SK-N-SH treated with all-trans-retinoic acid at 6 μM for 48 hours (cell line): ENCODE measurements around the gene PCDH9.

ENCODE experiments used
- ARNTL ChIP-seq: fragments of 450-650 bp; formaldehyde crosslinking; IDR thresholded peaks from 2 replicates; pipeline ENCODE4 v1.5.0; 2020; ENCODE audit warnings: low read depth, mild to moderate bottlenecking, moderate library complexity, borderline replicate concordance
- BACH2 ChIP-seq: fragments of 250-450 bp; sonication (Bioruptor Pico); IDR thresholded peaks from 2 replicates; pipeline ENCODE4 v1.9.0; 2021; ENCODE audit warnings: mild to moderate bottlenecking, borderline replicate concordance
- GLIS3 ChIP-seq: fragments of 250-450 bp; sonication (Bioruptor Pico); IDR thresholded peaks from 2 replicates; pipeline ENCODE4 v1.5.0; 2020; ENCODE audit warnings: mild to moderate bottlenecking, moderate library complexity
- ISL1 ChIP-seq: fragments of 250-450 bp; sonication (Bioruptor Pico); IDR thresholded peaks from 2 replicates; pipeline ENCODE4 v2.1.2; 2022; ENCODE audit warnings: mild to moderate bottlenecking, moderate library complexity
- PATZ1 ChIP-seq: fragments of 250-450 bp; sonication (Bioruptor Pico); IDR thresholded peaks from 2 replicates; pipeline ENCODE4 v1.8.0; 2020; ENCODE audit warnings: mild to moderate bottlenecking, moderate library complexity, borderline replicate concordance
- TCF4 ChIP-seq: fragments of 250-450 bp; sonication (Bioruptor Pico); IDR thresholded peaks from 2 replicates; pipeline ENCODE4 v1.8.0; 2021; ENCODE audit warnings: mild to moderate bottlenecking, moderate library complexity, borderline replicate concordance
- TOX ChIP-seq: fragments of 250-450 bp; sonication (Bioruptor Pico); IDR thresholded peaks from 2 replicates; pipeline ENCODE4 v1.8.0; 2021; ENCODE audit warnings: mild to moderate bottlenecking, moderate library complexity, borderline replicate concordance
- ZFP3 ChIP-seq: fragments of 250-450 bp; sonication (Bioruptor Pico); IDR thresholded peaks from 2 replicates; pipeline ENCODE4 v1.5.0; 2020; ENCODE audit warnings: mild to moderate bottlenecking, moderate library complexity
- ZNF565 ChIP-seq: fragments of 450-650 bp; formaldehyde crosslinking; conservative IDR thresholded peaks from 2 replicates; pipeline ENCODE4 v1.5.0; 2020; ENCODE audit warnings: low read depth, mild to moderate bottlenecking, moderate library complexity
- ZNF70 ChIP-seq: fragments of 450-650 bp; formaldehyde crosslinking; IDR thresholded peaks from 2 replicates; pipeline ENCODE4 v1.5.0; 2020; ENCODE audit warnings: mild to moderate bottlenecking, moderate library complexity
- ZNF8 ChIP-seq: fragments of 450-650 bp; formaldehyde crosslinking; IDR thresholded peaks from 2 replicates; pipeline ENCODE4 v1.5.0; 2020; ENCODE audit warnings: mild to moderate bottlenecking, moderate library complexity
- TF ChIP-seq, protein P1 (sequence below): fragments of 250-450 bp; sonication (Bioruptor Pico); IDR thresholded peaks from 2 replicates; pipeline ENCODE4 v1.5.0; 2020; ENCODE audit warnings: mild to moderate bottlenecking, moderate library complexity

GRCh38 chr13:66483712-66484111 lies 746.4 kb downstream of the PCDH9 start:
- TF ChIP-seq ZNF8 (CRISPR knock-in tag) (no peak), ZNF565 (no peak), ARNTL (CRISPR knock-in tag) (no peak), TCF4 (CRISPR knock-in tag) (no peak), ISL1 (no peak), BACH2 (CRISPR knock-in tag) (no peak), ZNF70 (CRISPR knock-in tag) (no peak), TOX (no peak), ZFP3 (CRISPR knock-in tag) (no peak), GLIS3 (CRISPR knock-in tag) (no peak), PATZ1 (no peak)
- TF ChIP-seq, protein P1, sequence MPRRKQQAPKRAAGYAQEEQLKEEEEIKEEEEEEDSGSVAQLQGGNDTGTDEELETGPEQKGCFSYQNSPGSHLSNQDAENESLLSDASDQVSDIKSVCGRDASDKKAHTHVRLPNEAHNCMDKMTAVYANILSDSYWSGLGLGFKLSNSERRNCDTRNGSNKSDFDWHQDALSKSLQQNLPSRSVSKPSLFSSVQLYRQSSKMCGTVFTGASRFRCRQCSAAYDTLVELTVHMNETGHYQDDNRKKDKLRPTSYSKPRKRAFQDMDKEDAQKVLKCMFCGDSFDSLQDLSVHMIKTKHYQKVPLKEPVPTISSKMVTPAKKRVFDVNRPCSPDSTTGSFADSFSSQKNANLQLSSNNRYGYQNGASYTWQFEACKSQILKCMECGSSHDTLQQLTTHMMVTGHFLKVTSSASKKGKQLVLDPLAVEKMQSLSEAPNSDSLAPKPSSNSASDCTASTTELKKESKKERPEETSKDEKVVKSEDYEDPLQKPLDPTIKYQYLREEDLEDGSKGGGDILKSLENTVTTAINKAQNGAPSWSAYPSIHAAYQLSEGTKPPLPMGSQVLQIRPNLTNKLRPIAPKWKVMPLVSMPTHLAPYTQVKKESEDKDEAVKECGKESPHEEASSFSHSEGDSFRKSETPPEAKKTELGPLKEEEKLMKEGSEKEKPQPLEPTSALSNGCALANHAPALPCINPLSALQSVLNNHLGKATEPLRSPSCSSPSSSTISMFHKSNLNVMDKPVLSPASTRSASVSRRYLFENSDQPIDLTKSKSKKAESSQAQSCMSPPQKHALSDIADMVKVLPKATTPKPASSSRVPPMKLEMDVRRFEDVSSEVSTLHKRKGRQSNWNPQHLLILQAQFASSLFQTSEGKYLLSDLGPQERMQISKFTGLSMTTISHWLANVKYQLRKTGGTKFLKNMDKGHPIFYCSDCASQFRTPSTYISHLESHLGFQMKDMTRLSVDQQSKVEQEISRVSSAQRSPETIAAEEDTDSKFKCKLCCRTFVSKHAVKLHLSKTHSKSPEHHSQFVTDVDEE (CRISPR knock-in tag) = no peak
